ENCODE data around the gene SPATA32. TPM values are rescaled to one million over a fixed set of nuclear protein-coding genes. Genes with fewer than 3 reads are reported as not detected.

The SPATA32 gene
- total RNA-seq, 1 experiment from 2014 or later = not detected

GRCh38 chr17:45262516-45263476 is 902 bp upstream of the SPATA32 start:
- peaks cover 5% of the 10 kb centered on the region; the same call in 1 of the 2 replicates for H3K4me1 ChIP-seq (ENCODE audit: low read length)
- H3K9ac ChIP-seq (ENCODE audit: low read length) = no peak overlapping the region
- H3K27ac ChIP-seq (ENCODE audit: low read length) = no peak overlapping the region
- no peak overlapping the region for H2AFZ ChIP-seq (ENCODE audit: low read length)
- H3K4me2 ChIP-seq (ENCODE audit: low read depth, low read length, poor library complexity, severe bottlenecking) = no peak overlapping the region
- H3K9me2 ChIP-seq (replicated peaks; ENCODE audit: insufficient read depth, low read length) = no peaks in the 10 kb centered on the region
- H3K4me3 ChIP-seq (ENCODE audit: low read length) = no peak overlapping the region
- no peaks in the 10 kb centered on the region for H3K9me3 ChIP-seq (ENCODE audit: low read length)
- H4K20me1 ChIP-seq (ENCODE audit: insufficient read depth, low read depth, low read length) = no peaks in the 10 kb centered on the region; the same call in 1 of the 2 replicates
- H3K79me2 ChIP-seq (ENCODE audit: low read length) = no peaks in the 10 kb centered on the region
- no peak for DNase-seq
- H3K27me3 ChIP-seq (ENCODE audit: low read length) = no peaks in the 10 kb centered on the region
- H3K36me3 ChIP-seq (ENCODE audit: insufficient read depth, low read length) = peaks cover 12% of the 10 kb centered on the region

GRCh38 chr17:45260204-45260783 is 1.6 kb downstream of the SPATA32 start:
- no peak for DNase-seq
- H3K36me3 ChIP-seq (ENCODE audit: insufficient read depth, low read length) = peaks cover 5% of the 10 kb centered on the region; the same call in 1 of the 2 replicates

GRCh38 chr17:45258981-45259380 is 2.9 kb downstream of the SPATA32 start:
- no peak for DNase-seq
- H3K9me2 ChIP-seq (replicated peaks; ENCODE audit: insufficient read depth, low read length) = no peaks in the 10 kb centered on the region
- no peaks in the 10 kb centered on the region for H3K27me3 ChIP-seq (ENCODE audit: low read length)
- H3K79me2 ChIP-seq (ENCODE audit: low read length) = no peaks in the 10 kb centered on the region
- no peaks in the 10 kb centered on the region for H3K36me3 ChIP-seq (ENCODE audit: insufficient read depth, low read length)
- H3K4me3 ChIP-seq (ENCODE audit: low read length) = no peak overlapping the region
- no peaks in the 10 kb centered on the region; the same call in 1 of the 2 replicates for H4K20me1 ChIP-seq (ENCODE audit: insufficient read depth, low read depth, low read length)
- H3K27ac ChIP-seq (ENCODE audit: low read length) = no peak overlapping the region
- no peak overlapping the region for H3K4me2 ChIP-seq (ENCODE audit: low read depth, low read length, poor library complexity, severe bottlenecking)
- H3K4me1 ChIP-seq (ENCODE audit: low read length) = no peaks in the 10 kb centered on the region
- H2AFZ ChIP-seq (ENCODE audit: low read length) = no peak overlapping the region
- H3K9ac ChIP-seq (ENCODE audit: low read length) = no peak overlapping the region
- no peaks in the 10 kb centered on the region for H3K9me3 ChIP-seq (ENCODE audit: low read length)

More at GRCh38 chr17:45260204-45260783, 1.6 kb downstream of the SPATA32 start:
- Histone ChIP-seq H4K20me1 (ENCODE audit: insufficient read depth, low read depth, low read length) (no peaks in the 10 kb centered on the region; the same call in 1 of the 2 replicates), H3K4me1 (ENCODE audit: low read length) (no peaks in the 10 kb centered on the region), H3K9me2 (replicated peaks; ENCODE audit: insufficient read depth, low read length) (no peaks in the 10 kb centered on the region), H3K27me3 (ENCODE audit: low read length) (no peaks in the 10 kb centered on the region), H2AFZ (ENCODE audit: low read length) (no peak overlapping the region), H3K79me2 (ENCODE audit: low read length) (no peaks in the 10 kb centered on the region), H3K4me2 (ENCODE audit: low read depth, low read length, poor library complexity, severe bottlenecking) (no peak overlapping the region), H3K9ac (ENCODE audit: low read length) (no peak overlapping the region), H3K9me3 (ENCODE audit: low read length) (no peaks in the 10 kb centered on the region), H3K27ac (ENCODE audit: low read length) (no peak overlapping the region), H3K4me3 (ENCODE audit: low read length) (no peak overlapping the region)

GRCh38 chr17:45257115-45257514 is 4.8 kb downstream of the SPATA32 start:
- Histone ChIP-seq H2AFZ (ENCODE audit: low read length) (no peak overlapping the region), H3K9me2 (replicated peaks; ENCODE audit: insufficient read depth, low read length) (no peaks in the 10 kb centered on the region), H3K27ac (ENCODE audit: low read length) (no peak overlapping the region), H4K20me1 (ENCODE audit: insufficient read depth, low read depth, low read length) (no peaks in the 10 kb centered on the region; the same call in 1 of the 2 replicates), H3K9me3 (ENCODE audit: low read length) (no peaks in the 10 kb centered on the region), H3K79me2 (ENCODE audit: low read length) (no peaks in the 10 kb centered on the region), H3K4me2 (ENCODE audit: low read depth, low read length, poor library complexity, severe bottlenecking) (no peak overlapping the region), H3K27me3 (ENCODE audit: low read length) (no peaks in the 10 kb centered on the region), H3K36me3 (ENCODE audit: insufficient read depth, low read length) (no peaks in the 10 kb centered on the region), H3K4me3 (ENCODE audit: low read length) (no peak overlapping the region), H3K4me1 (ENCODE audit: low read length) (no peaks in the 10 kb centered on the region), H3K9ac (ENCODE audit: low read length) (no peak overlapping the region)
- no peak for DNase-seq

GRCh38 chr17:45256114-45256966 is 5.6 kb downstream of the SPATA32 start:
- H4K20me1 ChIP-seq (ENCODE audit: insufficient read depth, low read depth, low read length) = no peaks in the 10 kb centered on the region; the same call in 1 of the 2 replicates
- no peaks in the 10 kb centered on the region for H3K36me3 ChIP-seq (ENCODE audit: insufficient read depth, low read length)
- H3K27me3 ChIP-seq (ENCODE audit: low read length) = no peaks in the 10 kb centered on the region
- no peaks in the 10 kb centered on the region for H3K9me2 ChIP-seq (replicated peaks; ENCODE audit: insufficient read depth, low read length)
- no peaks in the 10 kb centered on the region for H3K9me3 ChIP-seq (ENCODE audit: low read length)
- no peak overlapping the region for H2AFZ ChIP-seq (ENCODE audit: low read length)
- no peaks in the 10 kb centered on the region for H3K4me1 ChIP-seq (ENCODE audit: low read length)
- H3K4me3 ChIP-seq (ENCODE audit: low read length) = no peak overlapping the region
- H3K27ac ChIP-seq (ENCODE audit: low read length) = no peak overlapping the region
- no peak overlapping the region for H3K9ac ChIP-seq (ENCODE audit: low read length)
- no peak for DNase-seq
- no peak overlapping the region for H3K4me2 ChIP-seq (ENCODE audit: low read depth, low read length, poor library complexity, severe bottlenecking)
- H3K79me2 ChIP-seq (ENCODE audit: low read length) = no peaks in the 10 kb centered on the region

- H3K4me1 ChIP-seq (ENCODE audit: low read length) = no peaks in the 10 kb centered on the region
- no peaks in the 10 kb centered on the region; the same call in 1 of the 2 replicates for H4K20me1 ChIP-seq (ENCODE audit: insufficient read depth, low read depth, low read length)
- H3K9me2 ChIP-seq (replicated peaks; ENCODE audit: insufficient read depth, low read length) = no peaks in the 10 kb centered on the region
- no peak overlapping the region for H3K27ac ChIP-seq (ENCODE audit: low read length)
- no peak overlapping the region for H3K4me3 ChIP-seq (ENCODE audit: low read length)
- no peak overlapping the region for H2AFZ ChIP-seq (ENCODE audit: low read length)
- H3K4me2 ChIP-seq (ENCODE audit: low read depth, low read length, poor library complexity, severe bottlenecking) = no peak overlapping the region
- no peaks in the 10 kb centered on the region for H3K79me2 ChIP-seq (ENCODE audit: low read length)
- no peaks in the 10 kb centered on the region for H3K27me3 ChIP-seq (ENCODE audit: low read length)
- no peaks in the 10 kb centered on the region for H3K9me3 ChIP-seq (ENCODE audit: low read length)
- no peak overlapping the region for H3K9ac ChIP-seq (ENCODE audit: low read length)
- no peaks in the 10 kb centered on the region for H3K36me3 ChIP-seq (ENCODE audit: insufficient read depth, low read length)
- no peak for DNase-seq
These were observed 6.5 kb downstream of the SPATA32 start for GRCh38 chr17:45255358-45255757.

GRCh38 chr17:45253879-45254278 is 8.0 kb downstream of the SPATA32 start:
- H3K79me2 ChIP-seq (ENCODE audit: low read length) = peaks cover 3% of the 10 kb centered on the region
- H3K27ac ChIP-seq (ENCODE audit: low read length) = no peak overlapping the region
- H4K20me1 ChIP-seq (ENCODE audit: insufficient read depth, low read depth, low read length) = no peaks in the 10 kb centered on the region; the same call in 1 of the 2 replicates
- DNase-seq = no peak
- peaks cover 3% of the 10 kb centered on the region for H3K4me1 ChIP-seq (ENCODE audit: low read length)
- no peak overlapping the region for H3K4me3 ChIP-seq (ENCODE audit: low read length)
- no peak overlapping the region for H2AFZ ChIP-seq (ENCODE audit: low read length)
- no peaks in the 10 kb centered on the region for H3K27me3 ChIP-seq (ENCODE audit: low read length)
- H3K9me3 ChIP-seq (ENCODE audit: low read length) = no peaks in the 10 kb centered on the region
- H3K9ac ChIP-seq (ENCODE audit: low read length) = no peak overlapping the region
- H3K36me3 ChIP-seq (ENCODE audit: insufficient read depth, low read length) = no peaks in the 10 kb centered on the region
- no peaks in the 10 kb centered on the region for H3K9me2 ChIP-seq (replicated peaks; ENCODE audit: insufficient read depth, low read length)
- no peak overlapping the region for H3K4me2 ChIP-seq (ENCODE audit: low read depth, low read length, poor library complexity, severe bottlenecking)
